IMR-90 (cell line): ENCODE results near the gene BLMH. TPM values are rescaled to one million over a fixed set of nuclear protein-coding genes. Genes with fewer than 3 reads are reported as not detected.

ENCODE experiments used
- ATAC-seq: fragments of 200-7000 bp; cut with Tn5 transposase; 2 replicates; pipeline ENCODE4 v1.9.1; 2020; ENCODE audit warnings: low read depth, mild to moderate bottlenecking, moderate library complexity
- BruUV-seq: library from RNA; stranded (reverse); fragments of 400-500 nt; replicated peaks from 2 replicates; lab custom pipeline; 2021; lab: Mats Ljungman, UMichigan
- CTCF ChIA-PET: fragments of 300-600 bp; formaldehyde crosslinking; extraction: SDS; loops from one replicate; lab custom pipeline; 2021; ENCODE audit warnings: antibody characterized with exemption; lab: Yijun Ruan, JAX
- POLR2A ChIA-PET: fragments of 300-600 bp; sonication (Branson Sonifier 250); formaldehyde crosslinking; loops from one replicate; lab custom pipeline; 2022; ENCODE audit warnings: antibody characterized with exemption; ENCODE audit not compliant: unreplicated experiment; lab: Charles Lee
- DNase-seq: peaks from one replicate; pipeline ENCODE4 v3.0.0; 2013
- H2AFZ ChIP-seq: replicated peaks from 2 replicates; pipeline ENCODE3; 2013; ENCODE audit warnings: low read length, mild to moderate bottlenecking; ENCODE audit not compliant: poor library complexity
- H2AK5ac ChIP-seq: 2 replicates; pipeline ENCODE4 v1.6.1; 2013; ENCODE audit warnings: low read depth, low read length, inconsistent platforms
- H2AK9ac ChIP-seq: replicated peaks from 2 replicates; pipeline ENCODE3; 2013; ENCODE audit warnings: mild to moderate bottlenecking, low read depth, low read length, moderate library complexity; ENCODE audit not compliant: poor library complexity
- H2BK120ac ChIP-seq: 2 replicates; pipeline ENCODE4 v1.6.1; 2013; ENCODE audit warnings: low read depth, low read length, inconsistent platforms
- H2BK15ac ChIP-seq: 3 replicates; pipeline ENCODE4 v1.6.1; 2013; ENCODE audit warnings: low read depth, low read length, inconsistent platforms
- H2BK20ac ChIP-seq: 2 replicates; pipeline ENCODE4 v1.6.1; 2013; ENCODE audit warnings: low read depth, mild to moderate bottlenecking, inconsistent platforms, low read length, moderate library complexity
- H2BK5ac ChIP-seq: 2 replicates; pipeline ENCODE4 v1.6.1; 2013; ENCODE audit warnings: mild to moderate bottlenecking, low read depth, low read length, inconsistent platforms; ENCODE audit not compliant: poor library complexity, severe bottlenecking
- H3K14ac ChIP-seq: replicated peaks from 2 replicates; pipeline ENCODE4 v1.6.1; 2013; ENCODE audit warnings: low read depth, low read length, inconsistent platforms
- H3K18ac ChIP-seq: 2 replicates; pipeline ENCODE4 v1.6.1; 2013; ENCODE audit warnings: low read depth, low read length, control low read depth
- H3K23ac ChIP-seq: 2 replicates; pipeline ENCODE4 v1.6.1; 2013; ENCODE audit warnings: low read depth, low read length, inconsistent platforms
- H3K27ac ChIP-seq: 2 replicates; pipeline ENCODE4 v1.5.1; 2013; ENCODE audit warnings: mild to moderate bottlenecking, control low read depth, low read length; ENCODE audit not compliant: insufficient read depth
- H3K27me3 ChIP-seq: 2 replicates; pipeline ENCODE4 v1.6.1; 2013; ENCODE audit warnings: low read length; ENCODE audit not compliant: control insufficient read depth, insufficient read depth
- H3K36me3 ChIP-seq: 2 replicates; pipeline ENCODE4 v1.6.1; 2013; ENCODE audit warnings: low read length, mixed read lengths; ENCODE audit not compliant: control insufficient read depth, insufficient read depth
- H3K4ac ChIP-seq: 2 replicates; pipeline ENCODE4 v1.6.1; 2013; ENCODE audit warnings: low read depth, low read length, inconsistent platforms
- H3K4me1 ChIP-seq: 2 replicates; pipeline ENCODE4 v1.6.1; 2013; ENCODE audit warnings: low read length, mixed read lengths; ENCODE audit not compliant: control insufficient read depth, insufficient read depth
- H3K4me2 ChIP-seq: 2 replicates; pipeline ENCODE4 v1.6.1; 2013; ENCODE audit warnings: low read depth, mild to moderate bottlenecking, control low read depth, low read length, moderate library complexity
- H3K4me3 ChIP-seq: 2 replicates; pipeline ENCODE4 v1.5.1; 2013; ENCODE audit warnings: low read depth, mild to moderate bottlenecking, control low read depth, low read length, moderate library complexity; ENCODE audit not compliant: insufficient read depth
- H3K56ac ChIP-seq: 2 replicates; pipeline ENCODE4 v1.6.1; 2013; ENCODE audit warnings: low read length, inconsistent platforms; ENCODE audit not compliant: insufficient read depth; ENCODE audit errors: extremely low read depth
- H3K79me1 ChIP-seq, 2 experiments: 2 replicates each; pipeline ENCODE4 v1.6.1; 2013; ENCODE audit warnings: low read length in 2 of 2, inconsistent platforms in 1 of 2, low read depth in 1 of 2
- H3K9ac ChIP-seq: 2 replicates; pipeline ENCODE4 v1.6.1; 2013; ENCODE audit warnings: low read depth, low read length, control low read depth
- H3K9me1 ChIP-seq: 2 replicates; pipeline ENCODE4 v1.6.1; 2013; ENCODE audit warnings: low read length, inconsistent platforms; ENCODE audit not compliant: insufficient read depth
- H3K9me3 ChIP-seq: 2 replicates; pipeline ENCODE4 v1.6.1; 2013; ENCODE audit warnings: low read length; ENCODE audit not compliant: control insufficient read depth, insufficient read depth
- H4K20me1 ChIP-seq: 2 replicates; pipeline ENCODE4 v1.6.1; 2013; ENCODE audit warnings: low read length, inconsistent platforms; ENCODE audit not compliant: insufficient read depth
- H4K5ac ChIP-seq: 2 replicates; pipeline ENCODE4 v1.6.1; 2013; ENCODE audit warnings: mild to moderate bottlenecking, low read depth, low read length, control low read depth
- H4K8ac ChIP-seq, 2 experiments: 2 replicates each; pipeline ENCODE4 v1.6.1; 2013; ENCODE audit warnings: low read depth in 2 of 2, low read length in 2 of 2, control low read depth in 1 of 2, inconsistent platforms in 1 of 2
- H4K91ac ChIP-seq: 2 replicates; pipeline ENCODE4 v1.6.1; 2013; ENCODE audit warnings: low read depth, low read length, inconsistent platforms; ENCODE audit not compliant: insufficient read depth
- BHLHE40 ChIP-seq: fragments of 150-350 bp; IDR thresholded peaks from 2 replicates; pipeline ENCODE4 v1.6.1; 2016; ENCODE audit warnings: mild to moderate bottlenecking, low read depth, low read length
- ELK1 ChIP-seq: fragments of 150-350 bp; IDR thresholded peaks from 2 replicates; pipeline ENCODE4 v1.6.1; 2016; ENCODE audit warnings: low read depth, mild to moderate bottlenecking, low read length, moderate library complexity, borderline replicate concordance
- MXI1 ChIP-seq: IDR thresholded peaks from 2 replicates; pipeline ENCODE4 v1.6.1; 2012; ENCODE audit warnings: low read depth, mild to moderate bottlenecking, low read length, moderate library complexity, borderline replicate concordance
- POLR2A ChIP-seq: IDR thresholded peaks from 2 replicates; pipeline ENCODE4 v1.6.1; 2012; ENCODE audit warnings: mild to moderate bottlenecking, low read depth, low read length
- RCOR1 ChIP-seq: IDR thresholded peaks from 2 replicates; pipeline ENCODE4 v1.6.1; 2012; ENCODE audit warnings: mild to moderate bottlenecking, low read length, improper control_type of control experiment; ENCODE audit not compliant: insufficient replicate concordance
- RFX5 ChIP-seq: IDR thresholded peaks from 2 replicates; pipeline ENCODE4 v1.8.0; 2012; ENCODE audit warnings: low read depth, mild to moderate bottlenecking, low read length, moderate library complexity
- WGBS, 2 experiments: methylation state at CpG; one replicate each; pipeline versions ENCODE4 v1.1.5 to v1.1.7; 2013; ENCODE audit warnings: missing lambda C conversion rate in 2 of 2; ENCODE audit not compliant: insufficient read length in 1 of 2; ENCODE audit errors: extremely low coverage in 2 of 2; 5-methylcytosine and 5-hydroxymethylcytosine counted together
- dilution Hi-C: fragments of 300-500 bp; cut with HindIII; formaldehyde crosslinking; loops from one replicate; pipeline ENCODE4 v1.14.3; 2018; ENCODE audit warnings: low sequenced_read_pairs; ENCODE audit not compliant: unreplicated experiment
- in situ Hi-C: fragments of 300-500 bp; cut with MboI; formaldehyde crosslinking; loops from 3 replicates; pipeline ENCODE4 v1.14.3; 2019; ENCODE audit warnings: low sequenced_read_pairs, inconsistent platforms, mixed read lengths
- intact Hi-C: fragments of 100-400 bp; cut with micrococcal nuclease; formaldehyde crosslinking; loops from 2 replicates; pipeline ENCODE4 v1.10.0; 2022
- polyA plus RNA-seq, 3 experiments: library from polyadenylated mRNA; depleted of rRNA; stranded (reverse); fragments of >200 nt; gene quantifications; 2 replicates each; pipeline ENCODE4 v1.2.3, GENCODE V29; 2012; ENCODE audit warnings: low replicate concordance in 1 of 3
- total RNA-seq: library from RNA; depleted of rRNA; stranded (reverse); fragments of >200 nt; gene quantifications from 2 replicates; pipeline ENCODE4 v1.2.3, GENCODE V29; 2012

BLMH gene
- total and polyA plus RNA-seq, 2 of the 4 experiments (the other 2 are of a cell fraction) = 17.3 to 20.8 TPM

DNA sequence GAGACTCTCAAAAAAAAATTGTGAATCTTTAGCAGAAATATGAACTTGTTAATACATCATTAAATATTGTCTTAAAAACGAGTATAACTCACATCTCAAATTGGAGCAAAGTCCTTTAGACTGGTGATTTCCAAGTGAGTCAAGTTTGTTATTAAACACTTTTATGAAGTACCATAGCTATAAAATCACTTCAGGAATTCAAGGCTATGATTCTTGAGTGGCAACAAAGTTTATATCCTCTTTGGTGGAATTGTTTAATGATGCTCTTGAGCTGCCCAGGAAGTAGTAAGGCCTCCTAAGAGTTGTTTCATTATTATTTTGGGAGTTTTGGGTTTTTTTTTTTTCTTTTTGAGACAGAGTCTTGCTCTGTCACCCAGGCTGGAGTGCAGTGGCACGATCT, 16.7 kb upstream of the BLMH start:
- Histone ChIP-seq H3K9ac (no peak overlapping the region), H3K23ac (no peak overlapping the region), H2BK20ac (no peak overlapping the region), H3K4me2 (no peak overlapping the region), H3K4ac (no peak overlapping the region), H3K27ac (no peak overlapping the region), H3K9me1 (no peaks in the 10 kb centered on the region), H2BK15ac (no peak overlapping the region), H4K8ac (no peak overlapping the region), H3K4me1 (no peaks in the 10 kb centered on the region; the same call in 1 of the 2 replicates), H4K20me1 (no peaks in the 10 kb centered on the region), H3K36me3 (no peaks in the 10 kb centered on the region), H2BK120ac (no peak overlapping the region), H4K5ac (no peak overlapping the region), H3K27me3 (no peaks in the 10 kb centered on the region), H3K56ac (no peak overlapping the region), H3K9me3 (no peaks in the 10 kb centered on the region), H2AK5ac (no peak overlapping the region), H3K14ac (no peak overlapping the region), H3K18ac (no peak overlapping the region), H4K91ac (no peak overlapping the region), H3K4me3 (no peak overlapping the region), H2AFZ (no peak overlapping the region), H3K79me1 (no peaks in the 10 kb centered on the region), H2AK9ac (no peak overlapping the region), H2BK5ac (no peak overlapping the region)
- ATAC-seq = no peak
- BruUV-seq = no TSS peak
- intact Hi-C loops (no loop called here), in situ Hi-C loops (loop anchor here (25.0 kb wide), 1 partner anchor 404 kb away; no protein-coding TSS in a partner anchor), dilution Hi-C loops (no loop called here)
- ChIA-PET CTCF (no interaction called here), POLR2A (no interaction called here)
- TF ChIP-seq RFX5 (no peak), BHLHE40 (no peak), ELK1 (no peak), MXI1 (no peak), RCOR1 (no peak), POLR2A (no peak)
- no peak for DNase-seq
- no CpG with 5 or more reads among the region's 2 CpGs for WGBS, 2 experiments
